Measurements from ENCODE around the gene DHRS13. TPM values are rescaled to one million over a fixed set of nuclear protein-coding genes. Genes with fewer than 3 reads are reported as not detected.

The DHRS13 gene
- total RNA-seq, 1 experiment from 2014 or later, result 28.5 TPM

DNA sequence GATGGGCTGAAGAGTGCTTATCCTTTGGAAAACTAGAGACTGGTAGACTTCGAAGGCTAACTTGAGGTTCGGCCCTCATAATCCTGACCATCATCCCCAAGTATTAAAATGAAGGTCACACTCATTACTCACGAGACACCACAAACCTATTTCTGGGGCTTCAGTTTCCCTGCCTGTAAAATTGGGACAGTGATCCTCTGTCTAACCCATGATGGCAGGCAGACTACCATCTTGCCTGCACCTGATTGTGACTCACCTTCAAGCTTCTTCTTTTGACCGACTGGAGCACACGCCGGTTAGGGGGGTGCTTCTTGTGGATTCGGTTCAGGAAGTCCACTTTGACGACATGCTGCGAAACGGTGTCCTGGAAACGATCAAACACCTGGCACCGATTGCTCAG lies 14.2 kb upstream of the DHRS13 start:
- POLR2A ChIA-PET, result interaction anchor here (0.9 kb wide), 1 partner anchor 20 kb away, joined by 3 read pairs; no protein-coding TSS in a partner anchor
- Mint-ChIP-seq H3K27ac (0 out of 2 replicates have a peak overlapping the region, but pooled peaks have one; percentile 44), H3K4me1 (no peaks in the 10 kb centered on the region), H3K27me3 (ENCODE audit: low read depth) (no peaks in the 10 kb centered on the region), H3K4me3 (no peak overlapping the region), H3K9me3 (no peaks in the 10 kb centered on the region), H3K36me3 (peaks cover 91% of the 10 kb centered on the region)
- ATAC-seq, result no peak
- CTCF ChIA-PET, result interaction anchor here (0.8 to 2.4 kb wide), 11 partner anchors 9 to 200 kb away, joined by 3 to 27 read pairs (median 4); partner anchors contain the start of gene DHRS13
- DNase-seq (ENCODE audit: low spot score), result no peak
- TF ChIP-seq RORB (CRISPR knock-in tag; IDR thresholded peaks at IDR 0.05), result no peak
- no peak for TF ChIP-seq CREM (CRISPR knock-in tag; IDR thresholded peaks at IDR 0.05)
- TF ChIP-seq NR3C1 (CRISPR knock-in tag; conservative IDR thresholded peaks at IDR 0.05; ENCODE audit: low read depth), result no peak

DNA sequence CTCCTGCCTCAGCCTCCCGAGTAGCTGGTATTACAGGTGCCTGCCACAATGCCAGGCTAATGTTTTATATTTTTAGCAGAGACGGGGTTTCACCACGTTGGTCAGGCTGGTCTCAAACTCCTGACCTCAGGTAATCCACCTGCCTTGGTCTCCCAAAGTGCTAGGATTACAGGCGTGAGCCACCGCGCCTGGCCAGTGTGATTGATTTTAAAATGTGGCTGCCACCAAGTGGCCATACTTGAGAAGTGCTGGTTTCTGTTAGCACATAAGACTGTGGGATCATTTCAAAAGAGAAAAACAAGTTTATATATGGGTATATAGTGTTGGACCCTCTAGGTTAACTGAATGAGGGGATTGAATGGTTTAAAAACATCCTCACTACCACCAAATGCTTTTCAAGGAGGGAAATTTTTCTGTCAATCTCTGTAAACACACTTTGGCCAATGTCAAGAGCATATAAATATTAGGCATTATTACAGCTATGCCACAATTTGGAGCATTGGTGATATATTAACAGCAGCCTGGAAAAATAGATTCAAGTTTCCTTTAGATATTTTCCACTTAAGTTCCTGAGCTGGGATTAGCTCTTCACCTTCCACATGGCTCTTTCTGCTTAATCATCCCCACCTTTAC lies 13.5 kb upstream of the DHRS13 start:
- ChIA-PET POLR2A (interaction anchor here (0.9 kb wide), 1 partner anchor 20 kb away, joined by 3 read pairs; no protein-coding TSS in a partner anchor), CTCF (interaction anchor here (0.8 to 2.4 kb wide), 11 partner anchors 8 to 200 kb away, joined by 3 to 27 read pairs (median 4); partner anchors contain the start of gene DHRS13)
- Mint-ChIP-seq H3K9me3 (no peaks in the 10 kb centered on the region), H3K27ac (no peak overlapping the region), H3K4me1 (no peaks in the 10 kb centered on the region), H3K27me3 (ENCODE audit: low read depth) (no peaks in the 10 kb centered on the region), H3K4me3 (no peak overlapping the region), H3K36me3 (peaks cover 92% of the 10 kb centered on the region)
- peak; percentile 88 for ATAC-seq
- TF ChIP-seq, protein P1, sequence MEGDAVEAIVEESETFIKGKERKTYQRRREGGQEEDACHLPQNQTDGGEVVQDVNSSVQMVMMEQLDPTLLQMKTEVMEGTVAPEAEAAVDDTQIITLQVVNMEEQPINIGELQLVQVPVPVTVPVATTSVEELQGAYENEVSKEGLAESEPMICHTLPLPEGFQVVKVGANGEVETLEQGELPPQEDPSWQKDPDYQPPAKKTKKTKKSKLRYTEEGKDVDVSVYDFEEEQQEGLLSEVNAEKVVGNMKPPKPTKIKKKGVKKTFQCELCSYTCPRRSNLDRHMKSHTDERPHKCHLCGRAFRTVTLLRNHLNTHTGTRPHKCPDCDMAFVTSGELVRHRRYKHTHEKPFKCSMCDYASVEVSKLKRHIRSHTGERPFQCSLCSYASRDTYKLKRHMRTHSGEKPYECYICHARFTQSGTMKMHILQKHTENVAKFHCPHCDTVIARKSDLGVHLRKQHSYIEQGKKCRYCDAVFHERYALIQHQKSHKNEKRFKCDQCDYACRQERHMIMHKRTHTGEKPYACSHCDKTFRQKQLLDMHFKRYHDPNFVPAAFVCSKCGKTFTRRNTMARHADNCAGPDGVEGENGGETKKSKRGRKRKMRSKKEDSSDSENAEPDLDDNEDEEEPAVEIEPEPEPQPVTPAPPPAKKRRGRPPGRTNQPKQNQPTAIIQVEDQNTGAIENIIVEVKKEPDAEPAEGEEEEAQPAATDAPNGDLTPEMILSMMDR (IDR thresholded peaks at IDR 0.05), result peak; percentile 62
- TF ChIP-seq TEAD1 (CRISPR knock-in tag; IDR thresholded peaks at IDR 0.05), result no peak
- peak; percentile 53 for DNase-seq (ENCODE audit: low spot score)

DNA sequence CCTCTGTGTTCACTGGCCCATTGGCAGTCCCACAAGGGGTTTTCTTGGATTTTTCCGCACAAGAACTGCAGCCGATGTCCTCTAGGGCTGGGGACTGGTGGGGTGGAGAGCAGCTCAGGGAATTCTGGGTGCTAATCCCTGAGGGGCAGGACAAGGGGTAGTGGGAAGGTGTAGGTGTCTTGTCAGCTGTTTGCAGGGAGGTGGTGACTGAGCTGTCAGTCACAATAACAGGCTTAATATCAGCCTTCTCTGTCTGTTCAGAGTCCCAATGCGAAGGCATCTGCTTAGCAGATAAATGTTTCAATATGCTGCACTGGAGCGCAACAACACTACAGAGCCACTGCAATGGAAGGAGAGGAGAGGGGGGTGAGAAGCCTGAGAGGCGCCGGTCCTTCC lies 10.1 kb upstream of the DHRS13 start:
- Mint-ChIP-seq H3K27me3 (ENCODE audit: low read depth) (no peaks in the 10 kb centered on the region), H3K9me3 (no peaks in the 10 kb centered on the region), H3K36me3 (peaks cover 93% of the 10 kb centered on the region), H3K4me1 (peaks cover 19% of the 10 kb centered on the region), H3K4me3 (no peak overlapping the region), H3K27ac (0 out of 2 replicates have a peak overlapping the region, but pooled peaks have one; percentile 49)
- ChIA-PET CTCF (interaction anchor here (0.6 to 2.0 kb wide), 21 partner anchors 11 to 269 kb away, joined by 3 to 15 read pairs (median 5); partner anchors contain the start of genes DHRS13, FLOT2, NEK8 and PHF12), POLR2A (no interaction called here)
- ATAC-seq (no peak), DNase-seq (ENCODE audit: low spot score) (no peak)
- TF ChIP-seq, protein P2, sequence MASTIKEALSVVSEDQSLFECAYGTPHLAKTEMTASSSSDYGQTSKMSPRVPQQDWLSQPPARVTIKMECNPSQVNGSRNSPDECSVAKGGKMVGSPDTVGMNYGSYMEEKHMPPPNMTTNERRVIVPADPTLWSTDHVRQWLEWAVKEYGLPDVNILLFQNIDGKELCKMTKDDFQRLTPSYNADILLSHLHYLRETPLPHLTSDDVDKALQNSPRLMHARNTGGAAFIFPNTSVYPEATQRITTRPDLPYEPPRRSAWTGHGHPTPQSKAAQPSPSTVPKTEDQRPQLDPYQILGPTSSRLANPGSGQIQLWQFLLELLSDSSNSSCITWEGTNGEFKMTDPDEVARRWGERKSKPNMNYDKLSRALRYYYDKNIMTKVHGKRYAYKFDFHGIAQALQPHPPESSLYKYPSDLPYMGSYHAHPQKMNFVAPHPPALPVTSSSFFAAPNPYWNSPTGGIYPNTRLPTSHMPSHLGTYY (CRISPR knock-in tag; IDR thresholded peaks at IDR 0.05), result no peak
- no peak for TF ChIP-seq ZNF423 (CRISPR knock-in tag; IDR thresholded peaks at IDR 0.05)

DNA sequence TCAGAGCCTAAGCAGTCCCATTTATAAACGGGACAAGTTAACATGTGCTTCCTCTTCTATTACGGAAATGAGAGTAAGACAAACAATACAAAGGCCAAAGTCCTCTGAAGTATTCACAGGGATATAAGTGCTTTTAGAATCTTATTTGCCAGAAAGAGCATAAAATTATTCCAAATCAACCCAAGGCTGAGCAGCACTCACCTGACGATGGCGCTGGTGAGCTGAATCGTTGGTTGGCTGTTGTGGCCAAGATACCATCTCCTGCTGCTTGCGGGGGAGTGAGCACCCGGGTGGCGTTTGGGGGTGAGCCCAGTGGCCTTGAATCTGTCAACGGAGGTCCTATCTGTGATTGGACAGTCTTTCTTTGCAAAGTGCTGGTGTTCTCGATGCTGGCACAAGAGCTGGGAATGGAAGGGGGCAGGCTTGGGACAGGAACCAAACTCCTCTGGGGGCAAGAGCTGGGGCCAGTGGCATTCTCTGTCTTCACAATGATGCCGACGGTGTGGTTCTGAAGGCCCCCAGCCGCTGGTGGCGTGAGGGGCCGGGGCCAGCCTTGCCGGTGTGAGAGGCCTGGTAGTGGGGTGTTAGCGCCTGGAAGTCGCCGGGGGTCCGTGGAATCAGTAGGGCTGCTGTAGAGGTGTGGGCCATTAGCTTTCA lies 9.5 kb upstream of the DHRS13 start:
- Mint-ChIP-seq H3K9me3 (no peaks in the 10 kb centered on the region), H3K27ac (no peak overlapping the region), H3K4me1 (peaks cover 19% of the 10 kb centered on the region), H3K36me3 (peaks cover 93% of the 10 kb centered on the region), H3K27me3 (ENCODE audit: low read depth) (no peaks in the 10 kb centered on the region), H3K4me3 (no peak overlapping the region)
- ChIA-PET POLR2A (no interaction called here), CTCF (interaction anchor here (0.6 to 2.0 kb wide), 22 partner anchors 10 to 268 kb away, joined by 3 to 15 read pairs (median 5); partner anchors contain the start of genes DHRS13, FLOT2, NEK8 and PHF12)
- DNase-seq (ENCODE audit: low spot score) (peak; percentile 32), ATAC-seq (peak; percentile 49; the same call in 1 of the 2 replicates)
- TF ChIP-seq SOX15 (CRISPR knock-in tag; IDR thresholded peaks at IDR 0.05), result no peak
- TF ChIP-seq PRRX2 (CRISPR knock-in tag; IDR thresholded peaks at IDR 0.05), result no peak
- TF ChIP-seq, protein P1 (IDR thresholded peaks at IDR 0.05), result peak; percentile 46; the same call in 1 of the 2 replicates
